NB4 (cell line): ENCODE data around the gene RAI1.

Experiments
- POLR2A ChIP-seq: IDR thresholded peaks from 2 replicates; pipeline ENCODE4 v1.6.1; 2011; ENCODE audit warnings: mild to moderate bottlenecking; ENCODE audit not compliant: insufficient read length; ENCODE audit errors: extremely low read depth
- TF ChIP-seq, protein P1 (sequence below): IDR thresholded peaks from one replicate; pipeline ENCODE4 v1.5.1; 2012; ENCODE audit warnings: low read depth, low read length
- TF ChIP-seq, protein P2 (sequence below): IDR thresholded peaks from 2 replicates; pipeline ENCODE4 v1.6.1; 2011; ENCODE audit warnings: low read depth, low read length

DNA sequence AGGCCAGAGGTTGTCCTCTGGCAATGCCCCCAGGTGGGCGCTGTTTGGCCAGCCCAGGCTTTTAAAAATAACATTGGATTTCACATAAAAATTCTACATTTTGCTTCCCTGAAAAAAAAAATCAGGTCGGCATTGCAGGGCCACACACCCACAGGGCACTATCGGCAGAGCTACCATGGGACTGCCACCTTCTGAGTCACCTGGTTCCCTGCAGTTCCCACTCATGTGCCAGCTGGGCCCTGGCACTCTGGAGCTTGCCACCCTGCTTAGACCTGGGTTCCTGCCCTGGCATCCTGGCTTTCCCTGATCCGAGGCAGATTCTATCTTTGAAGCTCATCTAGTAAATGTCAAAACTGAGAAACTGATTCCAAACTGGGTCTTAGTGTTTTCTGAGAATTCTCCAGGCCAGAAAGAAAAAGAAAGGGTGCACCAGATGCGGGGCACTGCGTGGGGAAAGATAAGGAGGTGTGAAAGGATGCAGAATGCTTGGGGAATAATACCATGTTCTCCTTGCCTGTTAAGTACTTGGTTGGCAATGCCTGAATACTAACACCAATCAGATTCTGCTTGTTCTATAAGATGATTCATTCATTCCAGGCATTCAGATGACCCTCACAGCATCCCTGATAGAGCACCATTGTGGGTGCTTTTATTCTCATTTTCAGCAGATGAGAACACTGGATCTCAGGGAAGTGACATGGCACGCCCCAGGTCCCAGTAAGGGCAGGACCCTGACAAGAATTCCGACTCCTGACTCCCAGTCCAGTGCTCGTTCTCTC lies 51.8 kb downstream of the RAI1 start:
- TF ChIP-seq, protein P1, sequence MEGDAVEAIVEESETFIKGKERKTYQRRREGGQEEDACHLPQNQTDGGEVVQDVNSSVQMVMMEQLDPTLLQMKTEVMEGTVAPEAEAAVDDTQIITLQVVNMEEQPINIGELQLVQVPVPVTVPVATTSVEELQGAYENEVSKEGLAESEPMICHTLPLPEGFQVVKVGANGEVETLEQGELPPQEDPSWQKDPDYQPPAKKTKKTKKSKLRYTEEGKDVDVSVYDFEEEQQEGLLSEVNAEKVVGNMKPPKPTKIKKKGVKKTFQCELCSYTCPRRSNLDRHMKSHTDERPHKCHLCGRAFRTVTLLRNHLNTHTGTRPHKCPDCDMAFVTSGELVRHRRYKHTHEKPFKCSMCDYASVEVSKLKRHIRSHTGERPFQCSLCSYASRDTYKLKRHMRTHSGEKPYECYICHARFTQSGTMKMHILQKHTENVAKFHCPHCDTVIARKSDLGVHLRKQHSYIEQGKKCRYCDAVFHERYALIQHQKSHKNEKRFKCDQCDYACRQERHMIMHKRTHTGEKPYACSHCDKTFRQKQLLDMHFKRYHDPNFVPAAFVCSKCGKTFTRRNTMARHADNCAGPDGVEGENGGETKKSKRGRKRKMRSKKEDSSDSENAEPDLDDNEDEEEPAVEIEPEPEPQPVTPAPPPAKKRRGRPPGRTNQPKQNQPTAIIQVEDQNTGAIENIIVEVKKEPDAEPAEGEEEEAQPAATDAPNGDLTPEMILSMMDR, result no peak
- no peak for TF ChIP-seq POLR2A
- TF ChIP-seq, protein P2, sequence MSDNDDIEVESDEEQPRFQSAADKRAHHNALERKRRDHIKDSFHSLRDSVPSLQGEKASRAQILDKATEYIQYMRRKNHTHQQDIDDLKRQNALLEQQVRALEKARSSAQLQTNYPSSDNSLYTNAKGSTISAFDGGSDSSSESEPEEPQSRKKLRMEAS, result no peak
